GM18498 (cell line): ENCODE data around the gene RAD52.
"Not testable (repeated sequence)": the region's sequence is repeated elsewhere in the genome, so short reads cannot be mapped to it uniquely, and the experiment has no call there.

Experiments
- ATAC-seq: cut with Tn5 transposase; IDR thresholded peaks from one replicate; pipeline ENCODE4 v1.9.1; 2021; ENCODE audit warnings: mild to moderate bottlenecking, moderate library complexity; ENCODE audit not compliant: unreplicated experiment

The RAD52 gene

GRCh38 chr12:968545-968944, 19.1 kb upstream of the RAD52 start:
- no peak for ATAC-seq

GRCh38 chr12:967641-968040, 18.1 kb upstream of the RAD52 start:
- ATAC-seq = no peak

DNA sequence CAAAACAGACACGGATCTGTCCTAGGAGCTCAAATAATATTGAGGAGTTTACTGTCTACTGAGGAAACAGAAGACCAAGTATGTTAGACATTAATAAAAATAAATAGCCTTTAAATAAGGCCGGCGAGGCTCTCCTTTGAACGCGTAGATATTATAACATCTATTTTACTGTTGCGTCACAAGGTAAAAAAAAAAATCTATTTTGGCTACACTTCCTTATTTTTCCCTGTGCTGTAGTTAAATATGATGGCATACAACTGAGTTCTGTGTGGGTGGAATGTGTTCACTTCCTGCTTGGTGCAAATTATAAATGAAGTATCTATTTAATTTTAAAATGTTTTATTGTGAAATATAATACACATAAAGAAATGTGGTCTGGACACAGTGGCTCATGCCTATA, 17.2 kb upstream of the RAD52 start:
- no peak for ATAC-seq

DNA sequence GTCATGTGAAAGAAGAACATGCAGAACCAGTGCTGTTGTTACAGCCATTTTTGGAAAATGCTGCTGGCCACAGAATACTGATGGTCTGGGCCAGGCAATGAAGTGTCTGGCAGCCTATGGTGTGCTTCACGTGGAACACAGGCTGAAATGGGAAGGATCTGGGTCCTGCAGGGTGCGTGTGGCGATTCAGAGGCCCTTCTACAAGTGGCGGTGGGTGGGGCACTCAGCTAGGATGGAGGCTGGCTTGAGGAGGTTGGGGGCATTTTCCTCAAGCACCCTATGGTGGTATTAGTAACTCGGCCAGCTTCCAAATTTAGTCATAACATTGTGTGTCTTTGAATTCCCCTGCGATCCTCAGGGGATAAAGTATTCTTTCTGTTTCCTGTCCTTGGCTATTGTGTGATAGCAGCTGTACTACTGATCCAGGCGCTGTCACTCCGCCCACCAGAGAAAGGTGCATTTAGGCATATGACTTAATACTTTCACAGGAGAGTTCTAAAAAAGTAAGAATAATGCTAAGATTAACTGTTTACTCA, 9.2 kb upstream of the RAD52 start:
- no peak for ATAC-seq

DNA sequence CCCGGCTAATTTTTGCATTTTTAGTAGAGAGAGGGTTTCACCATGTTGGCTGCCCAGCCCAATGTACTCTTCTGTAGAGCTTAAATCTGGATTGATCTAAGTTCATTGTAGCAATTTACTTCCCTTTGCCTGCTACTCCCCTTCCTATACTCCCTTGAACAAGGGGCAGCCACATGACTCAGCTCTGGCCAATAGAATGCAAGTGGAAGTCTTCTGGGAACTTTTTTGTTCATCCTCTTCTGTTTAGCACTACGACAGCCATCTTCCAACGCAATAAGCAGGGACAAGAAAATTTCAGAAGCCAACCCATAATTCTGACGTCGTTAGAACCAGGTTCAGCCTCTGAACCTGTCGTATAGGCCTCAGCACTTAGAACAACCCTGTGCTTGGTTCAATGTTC, 6.4 kb upstream of the RAD52 start:
- ATAC-seq = no peak

- ATAC-seq = no peak
Measured at GRCh38 chr12:954741-955140, 5.2 kb upstream of the RAD52 start.

DNA sequence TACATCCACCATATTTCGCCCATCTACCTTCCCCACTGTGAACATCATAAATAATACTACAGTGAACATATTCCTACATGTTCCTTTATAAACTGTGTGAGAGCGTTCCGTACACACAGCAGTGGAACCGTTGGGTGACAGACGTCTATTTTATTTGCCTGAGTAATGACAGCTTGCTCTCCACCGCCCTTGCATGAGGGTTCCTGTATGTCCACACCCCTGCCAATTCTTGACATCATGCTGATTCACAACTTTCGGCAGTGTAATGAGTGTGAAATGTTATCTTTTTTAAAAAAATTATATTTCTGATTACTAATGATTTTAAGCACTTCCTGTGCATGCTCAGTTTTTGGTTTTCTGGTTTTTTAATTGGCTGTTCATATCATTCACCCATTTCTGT, 4.3 kb upstream of the RAD52 start:
- ATAC-seq = no peak

GRCh38 chr12:951176-951575, 1.7 kb upstream of the RAD52 start:
- no peak for ATAC-seq

DNA sequence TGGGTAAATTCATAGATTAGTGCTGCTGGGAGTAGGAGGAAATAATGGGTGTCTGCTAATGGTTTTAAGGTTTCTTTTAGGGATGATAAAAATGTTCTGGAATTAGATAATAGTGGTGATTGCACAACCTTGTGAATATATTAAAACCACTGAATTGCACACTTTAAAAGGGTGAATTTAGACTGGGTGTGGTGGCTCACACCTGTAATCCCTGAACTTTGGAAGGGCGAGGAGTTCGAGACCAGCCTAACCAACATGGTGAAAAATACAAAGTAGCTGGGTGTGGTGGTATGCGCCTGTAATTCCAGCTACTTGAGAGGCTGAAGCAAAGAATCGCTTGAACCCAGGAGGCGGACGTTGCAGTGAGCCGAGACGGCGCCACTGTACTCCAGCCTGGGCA, 1.3 kb downstream of the RAD52 start:
- no peak for ATAC-seq

DNA sequence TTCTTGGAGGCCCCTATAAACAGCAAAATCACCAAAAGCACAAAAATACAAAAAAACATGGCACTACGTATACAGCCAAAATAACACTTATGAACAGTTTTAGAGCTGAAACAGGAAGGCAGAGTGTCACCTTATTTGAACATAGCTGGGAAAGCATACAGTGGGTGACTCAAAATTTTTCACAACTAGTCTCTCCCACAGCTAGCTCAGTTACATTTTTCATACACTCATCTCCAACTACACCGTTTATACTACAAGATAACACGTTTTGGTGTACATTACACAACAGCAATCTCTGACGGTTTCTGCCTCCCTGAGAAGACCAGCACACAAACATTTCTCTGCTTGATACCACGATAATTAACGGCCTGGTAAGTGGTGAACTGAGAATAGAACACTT, 2.9 kb downstream of the RAD52 start:
- ATAC-seq = no peak

- no peak for ATAC-seq
Measured at GRCh38 chr12:946212-946611, 3.3 kb downstream of the RAD52 start.

DNA sequence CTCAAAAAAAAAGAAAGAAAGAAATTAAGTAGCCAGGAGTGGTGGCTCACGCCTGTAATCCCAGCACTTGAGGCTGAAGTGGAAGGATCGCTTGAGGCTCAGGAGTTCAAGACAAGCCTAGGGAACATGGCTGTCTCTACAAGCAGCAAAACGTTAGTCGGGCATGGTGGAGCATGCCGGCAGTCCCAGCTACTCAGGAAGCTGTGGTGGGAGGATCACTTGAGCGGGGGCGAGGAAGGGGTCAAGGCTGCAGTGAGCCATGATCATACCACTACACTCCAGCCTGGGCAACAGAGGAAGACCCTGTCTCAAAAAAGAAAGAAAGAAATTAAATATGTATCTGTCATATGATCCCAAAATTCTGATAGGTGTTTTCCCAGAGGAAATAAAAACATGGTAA, 5.3 kb downstream of the RAD52 start:
- no peak for ATAC-seq

DNA sequence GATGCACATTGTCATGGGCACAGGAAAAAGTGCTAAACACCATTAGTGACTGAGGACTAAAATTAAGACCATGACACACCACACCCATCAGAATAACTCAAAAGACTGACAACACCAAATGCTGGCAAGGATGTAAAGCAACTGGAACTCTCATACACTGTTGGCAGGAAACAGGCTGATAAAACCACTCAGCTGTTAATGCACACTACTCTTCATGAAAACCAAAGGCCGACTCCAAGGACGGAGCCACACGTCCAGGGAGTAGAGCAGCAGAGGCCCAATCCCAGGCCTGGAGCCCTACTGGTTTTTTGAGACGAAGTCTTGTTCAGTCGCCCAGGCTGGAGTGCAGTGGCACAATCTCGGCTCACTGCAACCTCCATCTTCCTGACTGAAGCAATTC, 6.4 kb downstream of the RAD52 start:
- no peak for ATAC-seq

GRCh38 chr12:938810-939209, 10.7 kb downstream of the RAD52 start:
- ATAC-seq = no peak

DNA sequence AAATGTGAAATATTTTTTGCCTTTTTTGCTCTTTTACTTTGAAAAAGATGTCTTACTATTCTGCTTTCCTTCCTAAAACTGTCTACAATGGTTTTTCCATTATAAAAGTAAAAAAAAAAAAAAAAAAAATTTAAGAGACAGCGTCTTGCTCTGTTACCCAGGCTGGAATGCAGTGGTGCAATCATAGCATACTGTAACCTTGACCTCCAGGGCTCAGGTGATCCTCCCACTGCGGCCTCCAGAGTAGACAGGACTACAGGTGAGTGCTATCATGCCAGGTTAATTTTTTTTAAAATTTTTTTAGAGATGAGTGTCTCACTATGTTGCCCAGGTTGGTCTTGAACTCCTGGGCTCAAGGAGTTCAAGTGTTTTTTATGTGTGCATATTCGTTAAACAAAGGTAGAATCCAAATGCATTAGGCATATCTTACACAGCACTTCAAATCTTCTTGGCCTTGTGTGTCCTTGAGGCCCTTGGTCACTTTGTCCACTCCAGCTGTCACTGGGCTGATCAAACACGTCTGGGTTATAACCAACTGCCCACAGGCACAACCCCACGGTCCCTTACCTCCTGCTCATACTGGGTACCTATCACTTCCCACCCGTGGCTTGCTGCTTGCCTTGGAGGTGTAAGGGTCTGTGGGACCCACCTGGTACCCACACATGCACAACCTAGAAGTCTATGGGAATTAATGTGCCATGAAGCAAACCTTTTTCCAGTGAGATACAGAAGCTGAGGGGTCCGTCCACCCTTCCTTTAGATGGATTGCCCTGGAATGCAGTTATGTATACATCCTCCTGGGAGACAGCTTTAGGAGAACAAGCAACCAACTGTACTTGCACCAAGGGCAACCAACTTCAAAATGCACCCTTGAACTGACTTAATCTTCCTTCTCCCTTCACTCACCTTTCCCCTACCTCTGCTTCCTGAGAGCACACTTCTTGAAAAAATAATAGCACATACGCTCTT, 12.8 kb downstream of the RAD52 start:
- ATAC-seq = no peak

GRCh38 chr12:935891-936290, 13.6 kb downstream of the RAD52 start:
- not testable (repeated sequence) for ATAC-seq

GRCh38 chr12:931591-931990, 17.9 kb downstream of the RAD52 start:
- no peak for ATAC-seq

DNA sequence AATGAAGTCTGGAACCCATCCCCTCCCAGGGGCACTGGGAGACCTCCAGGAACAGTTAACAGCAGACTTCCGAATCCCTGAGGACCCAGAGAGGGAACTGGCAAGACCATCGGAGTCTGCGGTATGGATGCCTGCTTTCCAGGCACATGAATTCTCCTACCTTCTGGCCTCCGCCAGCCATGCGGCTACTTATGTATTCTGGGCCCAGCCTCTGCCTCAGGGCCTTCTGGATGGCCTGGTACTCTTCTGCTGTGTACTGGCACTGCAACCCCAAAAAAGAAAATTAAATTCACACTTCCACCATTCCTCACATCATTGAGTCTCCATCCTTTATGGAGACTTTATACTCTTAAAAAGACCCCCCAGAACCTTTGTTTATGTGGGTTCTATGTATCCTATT, 18.4 kb downstream of the RAD52 start:
- ATAC-seq = no peak

- no peak for ATAC-seq
Measured at GRCh38 chr12:926641-927040, 22.9 kb downstream of the RAD52 start.

GRCh38 chr12:922285-922684, 27.2 kb downstream of the RAD52 start:
- ATAC-seq = no peak

DNA sequence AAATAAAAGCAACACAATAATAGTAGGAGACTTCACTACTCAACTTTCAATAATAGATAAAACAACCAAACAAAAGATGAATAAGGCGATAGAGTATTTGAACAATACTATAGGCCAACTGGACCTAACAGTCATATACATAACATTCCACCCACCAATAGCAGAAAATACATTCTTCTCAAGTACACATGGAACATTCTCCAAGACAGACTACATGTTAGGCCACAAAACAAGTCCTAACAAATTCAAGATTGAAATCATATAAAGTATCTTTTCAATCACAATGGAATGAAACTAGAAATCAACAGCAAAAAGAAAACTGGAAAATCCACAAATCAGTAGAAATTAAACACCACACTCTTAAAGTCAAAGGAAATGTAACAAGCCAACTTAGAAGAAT, 28.8 kb downstream of the RAD52 start:
- no peak for ATAC-seq

DNA sequence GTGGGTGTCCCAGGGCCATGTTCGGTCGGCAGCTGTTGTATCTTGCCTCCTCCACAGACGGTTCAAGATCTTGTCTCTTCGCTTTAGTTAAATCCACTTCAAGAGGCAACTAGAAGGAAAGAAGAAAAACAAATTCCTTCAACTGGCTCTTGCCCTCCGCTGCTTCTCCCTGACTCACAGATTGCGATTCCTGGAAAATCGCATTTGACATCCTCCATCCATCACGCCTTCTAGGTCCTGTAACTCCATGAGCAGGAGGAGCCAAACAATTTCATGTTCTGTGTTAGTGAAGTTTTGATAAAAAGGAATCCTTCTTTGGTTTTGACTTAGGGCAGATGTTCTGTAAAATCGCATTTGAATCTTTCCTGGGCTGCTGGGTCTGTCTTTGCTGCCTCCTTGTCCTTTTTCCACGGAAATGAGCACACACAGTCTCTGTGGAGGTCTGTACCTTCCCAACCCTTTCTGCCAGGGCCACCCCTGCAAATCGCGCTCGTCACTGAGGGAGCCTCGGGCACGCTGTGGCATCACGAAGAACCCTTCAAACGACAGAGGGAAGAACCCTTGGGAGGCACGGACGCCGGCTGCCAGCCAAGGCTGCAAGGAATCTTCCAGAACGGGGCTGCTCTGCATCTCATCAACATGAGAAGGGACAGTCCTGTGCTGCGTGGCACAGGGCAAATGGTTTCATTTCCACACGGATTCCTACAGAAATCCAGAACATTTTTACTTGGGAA, 32.6 kb downstream of the RAD52 start:
- ATAC-seq = no peak
